ENCODE measurements around the gene HRH2. TPM values are rescaled to one million over a fixed set of nuclear protein-coding genes. Genes with fewer than 3 reads are reported as not detected.

The HRH2 gene
- total and polyA plus RNA-seq, 3 experiments from 2014 or later, result 1.3 to 29.6 (median 28.9) TPM

DNA sequence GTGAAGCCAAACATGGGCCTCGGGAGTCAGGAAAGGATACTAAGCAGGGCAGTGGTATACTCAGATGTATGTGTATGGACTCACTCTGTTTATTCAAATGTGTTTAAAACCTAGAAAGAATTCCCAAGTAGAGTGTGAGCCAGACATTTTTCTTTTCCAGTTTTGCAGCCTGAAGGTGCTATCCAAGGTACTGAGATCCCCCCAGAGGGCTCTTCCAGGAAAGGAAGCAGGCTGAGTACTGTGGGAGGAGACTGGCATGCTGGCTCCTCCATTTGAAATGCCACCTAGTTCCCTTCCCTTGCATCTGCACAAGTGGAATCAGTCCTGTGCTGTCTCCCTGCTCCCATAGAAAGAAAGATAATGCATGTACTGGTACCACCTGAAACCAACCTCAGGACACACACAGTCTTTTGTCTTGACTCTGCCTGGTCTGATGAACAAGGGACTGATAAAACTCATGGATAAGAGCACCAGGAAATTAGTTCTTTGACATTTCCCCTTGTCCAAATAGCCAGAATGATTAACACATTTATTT lies 85.9 kb downstream of the HRH2 start:
- CTCF ChIA-PET, result no interaction called here

DNA sequence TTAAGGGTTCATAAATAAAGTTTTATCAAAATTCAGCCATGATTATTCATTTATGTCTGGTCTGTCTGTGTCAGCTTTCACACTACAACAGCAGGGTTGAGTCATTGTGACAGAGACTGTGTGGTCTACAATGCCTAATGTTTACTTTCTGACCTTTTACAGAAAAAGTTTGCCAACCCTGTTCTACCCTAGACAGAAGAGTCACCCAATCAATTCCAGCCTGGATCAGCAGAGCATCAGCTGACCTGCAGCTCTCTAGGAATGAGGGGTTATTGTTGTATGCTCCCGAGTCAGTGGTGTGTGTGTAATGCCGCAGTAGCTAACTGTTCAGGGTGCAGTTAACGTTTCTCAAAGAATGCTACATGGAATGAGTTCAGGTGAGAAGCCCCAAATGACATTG lies 87.3 kb downstream of the HRH2 start:
- Histone ChIP-seq H3K4me3 (ENCODE audit: low read length) (no peak overlapping the region), H3K27ac (ENCODE audit: low read depth, low read length) (no peak overlapping the region), H3K36me3 (ENCODE audit: insufficient read depth, low read length) (no peaks in the 10 kb centered on the region), H3K9me3 (ENCODE audit: low read length) (no peaks in the 10 kb centered on the region), H3K4me1 (ENCODE audit: insufficient read depth, low read length) (no peaks in the 10 kb centered on the region), H3K27me3 (ENCODE audit: insufficient read depth, low read length, poor library complexity, severe bottlenecking) (no peaks in the 10 kb centered on the region)
- no peaks in the 10 kb centered on the region for H3K9me3 Mint-ChIP-seq
- no peak overlapping the region for H3K27ac Mint-ChIP-seq
- peaks cover 16 to 68% of the 10 kb centered on the region in 2 donors for H3K27me3 Mint-ChIP-seq
- peaks cover 0 to 2% (median 0%) of the 10 kb centered on the region in 3 donors for H3K4me1 Mint-ChIP-seq
- ChIA-PET POLR2A (no interaction called here), CTCF (interaction anchor here (0.7 to 1.7 kb wide), 2 partner anchors 15 to 175 kb away, joined by 3 to 4 read pairs; no protein-coding TSS in a partner anchor)
- H3K4me3 Mint-ChIP-seq, result no peak overlapping the region
- H3K36me3 Mint-ChIP-seq, result no peaks in the 10 kb centered on the region
- no peak for DNase-seq

More for the DNA sequence above, 85.9 kb downstream of the HRH2 start:
- H3K9me3 ChIP-seq (ENCODE audit: low read length), result no peaks in the 10 kb centered on the region
- no peak overlapping the region for H3K27ac ChIP-seq (ENCODE audit: low read depth, low read length)
- H3K27ac Mint-ChIP-seq, result no peak overlapping the region
- H3K36me3 ChIP-seq (ENCODE audit: insufficient read depth, low read length), result no peaks in the 10 kb centered on the region
- H3K27me3 ChIP-seq (ENCODE audit: insufficient read depth, low read length, poor library complexity, severe bottlenecking), result no peaks in the 10 kb centered on the region
- POLR2A ChIA-PET, result no interaction called here
- H3K9me3 Mint-ChIP-seq, result no peaks in the 10 kb centered on the region
- H3K4me1 ChIP-seq (ENCODE audit: insufficient read depth, low read length), result no peaks in the 10 kb centered on the region
- H3K27me3 Mint-ChIP-seq, result peaks cover 21 to 68% of the 10 kb centered on the region in 2 donors
- DNase-seq, result no peak
- H3K4me3 ChIP-seq (ENCODE audit: low read length), result no peak overlapping the region
- H3K4me3 Mint-ChIP-seq, result no peak overlapping the region
- no peaks in the 10 kb centered on the region for H3K36me3 Mint-ChIP-seq
- peaks cover 0 to 2% (median 0%) of the 10 kb centered on the region in 3 donors for H3K4me1 Mint-ChIP-seq

DNA sequence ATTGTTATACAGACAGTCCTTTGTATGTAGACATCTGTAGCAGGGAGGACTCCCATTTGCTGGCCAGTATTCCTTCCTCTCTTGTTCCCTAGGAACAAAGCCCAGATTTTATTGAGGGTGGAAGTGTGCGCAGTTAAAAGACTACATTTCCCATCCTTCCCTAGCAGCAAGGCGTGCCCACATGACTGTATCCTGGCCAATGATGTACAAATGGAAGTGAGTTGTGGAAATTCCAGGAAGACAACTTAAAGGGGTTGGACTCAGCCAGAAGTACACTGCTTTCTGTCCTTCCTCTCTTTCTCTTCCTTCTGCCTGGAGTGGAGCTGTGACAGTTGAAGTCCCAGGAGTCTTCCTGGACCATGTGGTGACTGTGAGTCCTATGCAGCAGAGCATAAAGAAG lies 89.0 kb downstream of the HRH2 start:
- H3K4me1 Mint-ChIP-seq, result peaks cover 0 to 2% (median 0%) of the 10 kb centered on the region in 3 donors
- H3K27ac ChIP-seq (ENCODE audit: low read depth, low read length), result no peak overlapping the region
- H3K27me3 Mint-ChIP-seq, result peaks cover 21 to 59% of the 10 kb centered on the region in 2 donors
- no peak overlapping the region for H3K27ac Mint-ChIP-seq
- no peaks in the 10 kb centered on the region for H3K4me1 ChIP-seq (ENCODE audit: insufficient read depth, low read length)
- no peak overlapping the region for H3K4me3 Mint-ChIP-seq
- no peaks in the 10 kb centered on the region for H3K36me3 Mint-ChIP-seq
- no peaks in the 10 kb centered on the region for H3K9me3 Mint-ChIP-seq
- no peaks in the 10 kb centered on the region for H3K9me3 ChIP-seq (ENCODE audit: low read length)
- H3K36me3 ChIP-seq (ENCODE audit: insufficient read depth, low read length), result no peaks in the 10 kb centered on the region
- no peaks in the 10 kb centered on the region for H3K27me3 ChIP-seq (ENCODE audit: insufficient read depth, low read length, poor library complexity, severe bottlenecking)
- ChIA-PET POLR2A (no interaction called here), CTCF (interaction anchor here (1.7 kb wide), 1 partner anchor 17 kb away, joined by 4 read pairs; no protein-coding TSS in a partner anchor)
- H3K4me3 ChIP-seq (ENCODE audit: low read length), result no peak overlapping the region
- no peak for DNase-seq

DNA sequence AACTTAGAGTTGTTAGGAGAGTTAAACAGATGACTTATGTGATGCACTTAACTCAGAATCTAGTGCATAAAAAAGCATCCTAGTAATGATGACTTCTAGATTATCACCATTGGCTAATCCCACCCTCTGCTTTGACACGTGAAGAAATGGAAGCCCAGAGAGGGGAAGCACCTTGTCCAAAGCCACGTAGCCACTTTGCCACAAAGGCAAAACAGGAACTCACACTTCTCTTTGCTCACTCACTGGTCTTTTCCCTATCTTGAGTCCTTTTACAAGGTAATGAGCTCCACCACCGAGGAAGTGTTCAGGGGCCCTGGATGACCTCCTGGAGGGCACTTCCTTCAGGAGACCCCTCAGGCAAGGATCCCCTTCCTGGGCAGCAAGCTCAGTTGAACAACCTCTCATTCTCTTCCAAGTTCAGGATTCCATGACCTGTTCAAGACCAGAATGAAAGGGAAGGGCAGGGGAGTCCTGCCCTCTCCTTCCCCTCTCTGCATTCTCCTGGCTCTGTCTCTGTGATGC lies 89.7 kb downstream of the HRH2 start:
- Mint-ChIP-seq H3K9me3 (no peaks in the 10 kb centered on the region), H3K36me3 (no peaks in the 10 kb centered on the region), H3K4me1 (peaks cover 0 to 2% (median 0%) of the 10 kb centered on the region in 3 donors), H3K27me3 (peaks cover 24 to 61% of the 10 kb centered on the region in 2 donors), H3K4me3 (no peak overlapping the region), H3K27ac (no peak overlapping the region)
- no peak for DNase-seq
- no peak overlapping the region for H3K4me3 ChIP-seq (ENCODE audit: low read length)
- CTCF ChIA-PET, result interaction anchor here (1.6 kb wide), 1 partner anchor 18 kb away, joined by 6 read pairs; no protein-coding TSS in a partner anchor
- no peak overlapping the region for H3K27ac ChIP-seq (ENCODE audit: low read depth, low read length)
- no peaks in the 10 kb centered on the region for H3K27me3 ChIP-seq (ENCODE audit: insufficient read depth, low read length, poor library complexity, severe bottlenecking)
- H3K9me3 ChIP-seq (ENCODE audit: low read length), result no peaks in the 10 kb centered on the region
- H3K4me1 ChIP-seq (ENCODE audit: insufficient read depth, low read length), result no peaks in the 10 kb centered on the region
- no peaks in the 10 kb centered on the region for H3K36me3 ChIP-seq (ENCODE audit: insufficient read depth, low read length)
- POLR2A ChIA-PET, result no interaction called here

DNA sequence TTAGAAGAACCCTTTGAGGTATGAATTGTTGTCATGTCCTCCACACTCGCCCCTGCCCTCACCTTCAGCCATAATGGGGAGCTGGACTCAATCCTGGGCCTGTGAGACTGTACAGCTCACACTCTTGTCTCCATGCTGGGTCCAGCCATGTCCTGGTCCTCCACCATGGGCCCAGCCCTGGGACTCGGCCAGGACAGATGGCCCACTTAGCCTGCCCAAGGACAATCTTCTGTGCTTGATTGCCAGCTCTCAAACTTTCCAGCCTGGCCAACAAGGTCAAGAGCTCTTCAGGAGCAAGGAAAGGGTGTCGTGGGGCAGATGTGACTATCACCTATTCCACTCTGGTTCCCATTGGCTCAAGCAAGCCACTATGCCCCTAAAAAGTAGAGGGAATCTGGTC lies 90.8 kb downstream of the HRH2 start:
- ChIA-PET POLR2A (no interaction called here), CTCF (interaction anchor here (1.6 kb wide), 1 partner anchor 19 kb away, joined by 6 read pairs; no protein-coding TSS in a partner anchor)
- no peaks in the 10 kb centered on the region for H3K9me3 Mint-ChIP-seq

DNA sequence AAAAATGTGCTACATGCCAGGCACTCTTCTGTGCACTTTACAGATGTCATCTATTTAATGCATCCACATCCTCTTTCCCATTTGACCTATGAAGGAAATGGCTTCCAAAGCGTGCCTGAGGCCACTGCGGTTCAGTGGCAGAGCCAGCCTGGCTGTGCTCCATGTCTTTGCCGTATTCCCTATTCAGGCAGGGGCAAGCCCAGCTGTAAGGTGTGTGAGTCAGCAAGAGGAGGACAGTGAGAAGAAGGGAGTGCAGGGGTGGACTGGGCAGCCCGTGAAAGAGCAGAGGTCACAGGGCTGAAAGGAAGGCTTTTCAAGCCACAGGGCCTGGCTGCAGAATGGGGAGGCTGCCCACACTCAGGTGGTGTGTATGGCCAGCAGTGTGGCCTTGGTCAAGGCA lies 91.7 kb downstream of the HRH2 start:
- H3K4me1 Mint-ChIP-seq, result peaks cover 0 to 2% (median 0%) of the 10 kb centered on the region in 3 donors
- ChIA-PET CTCF (interaction anchor here (1.5 to 1.6 kb wide), 2 partner anchors 20 to 216 kb away, joined by 4 to 6 read pairs; no protein-coding TSS in a partner anchor), POLR2A (no interaction called here)
- DNase-seq, result no peak
- Histone ChIP-seq H3K36me3 (ENCODE audit: insufficient read depth, low read length) (no peaks in the 10 kb centered on the region), H3K4me1 (ENCODE audit: insufficient read depth, low read length) (no peaks in the 10 kb centered on the region), H3K27ac (ENCODE audit: low read depth, low read length) (no peak overlapping the region), H3K9me3 (ENCODE audit: low read length) (no peaks in the 10 kb centered on the region), H3K4me3 (ENCODE audit: low read length) (no peak overlapping the region), H3K27me3 (ENCODE audit: insufficient read depth, low read length, poor library complexity, severe bottlenecking) (no peaks in the 10 kb centered on the region)
- no peaks in the 10 kb centered on the region for H3K9me3 Mint-ChIP-seq
- H3K4me3 Mint-ChIP-seq, result no peak overlapping the region
- peaks cover 25 to 68% of the 10 kb centered on the region in 2 donors for H3K27me3 Mint-ChIP-seq
- H3K27ac Mint-ChIP-seq, result no peak overlapping the region
- H3K36me3 Mint-ChIP-seq, result no peaks in the 10 kb centered on the region

More for the DNA sequence above, 90.8 kb downstream of the HRH2 start:
- Histone ChIP-seq H3K27ac (ENCODE audit: low read depth, low read length) (no peak overlapping the region), H3K36me3 (ENCODE audit: insufficient read depth, low read length) (no peaks in the 10 kb centered on the region), H3K4me1 (ENCODE audit: insufficient read depth, low read length) (no peaks in the 10 kb centered on the region), H3K4me3 (ENCODE audit: low read length) (no peak overlapping the region), H3K9me3 (ENCODE audit: low read length) (no peaks in the 10 kb centered on the region), H3K27me3 (ENCODE audit: insufficient read depth, low read length, poor library complexity, severe bottlenecking) (no peaks in the 10 kb centered on the region)
- Mint-ChIP-seq H3K4me1 (peaks cover 0 to 2% (median 0%) of the 10 kb centered on the region in 3 donors), H3K27me3 (peaks cover 21 to 62% of the 10 kb centered on the region in 2 donors), H3K36me3 (no peaks in the 10 kb centered on the region), H3K27ac (no peak overlapping the region), H3K4me3 (no peak overlapping the region)
- no peak for DNase-seq

DNA sequence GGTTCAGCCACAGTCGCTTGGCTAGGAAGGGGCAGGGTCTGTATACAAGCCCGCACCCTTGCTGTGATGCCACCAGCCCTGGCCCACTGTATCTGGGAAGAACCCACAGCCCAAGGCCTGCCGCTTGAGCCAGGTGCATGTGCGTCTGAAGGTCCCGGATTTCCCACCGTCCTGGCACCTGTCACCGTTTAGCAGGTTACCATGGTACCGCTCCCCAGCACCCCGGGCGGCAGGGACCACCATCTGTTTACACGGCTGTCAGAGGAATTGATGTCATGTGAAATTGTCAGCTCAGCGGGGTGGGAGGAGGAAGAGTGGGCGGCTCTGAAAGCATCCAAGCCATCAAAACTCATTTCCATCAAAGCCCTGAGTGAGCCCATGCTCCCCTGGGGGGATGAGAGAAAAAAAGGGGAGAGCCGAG lies 92.7 kb downstream of the HRH2 start:
- POLR2A ChIA-PET, result no interaction called here
- Mint-ChIP-seq H3K36me3 (no peaks in the 10 kb centered on the region), H3K4me1 (peaks cover 0 to 2% (median 0%) of the 10 kb centered on the region in 3 donors), H3K27ac (no peak overlapping the region), H3K9me3 (peaks cover 0 to 2% (median 0%) of the 10 kb centered on the region in 5 donors), H3K27me3 (peaks cover 26 to 71% of the 10 kb centered on the region in 2 donors), H3K4me3 (no peak overlapping the region)
- H3K9me3 ChIP-seq (ENCODE audit: low read length), result no peaks in the 10 kb centered on the region
- H3K4me3 ChIP-seq (ENCODE audit: low read length), result no peak overlapping the region
- H3K4me1 ChIP-seq (ENCODE audit: insufficient read depth, low read length), result no peaks in the 10 kb centered on the region
- DNase-seq, result no peak
- CTCF ChIA-PET, result interaction anchor here (1.5 kb wide), 1 partner anchor 217 kb away, joined by 4 read pairs; no protein-coding TSS in a partner anchor
- no peaks in the 10 kb centered on the region for H3K36me3 ChIP-seq (ENCODE audit: insufficient read depth, low read length)
- H3K27me3 ChIP-seq (ENCODE audit: insufficient read depth, low read length, poor library complexity, severe bottlenecking), result no peaks in the 10 kb centered on the region
- no peak overlapping the region for H3K27ac ChIP-seq (ENCODE audit: low read depth, low read length)

DNA sequence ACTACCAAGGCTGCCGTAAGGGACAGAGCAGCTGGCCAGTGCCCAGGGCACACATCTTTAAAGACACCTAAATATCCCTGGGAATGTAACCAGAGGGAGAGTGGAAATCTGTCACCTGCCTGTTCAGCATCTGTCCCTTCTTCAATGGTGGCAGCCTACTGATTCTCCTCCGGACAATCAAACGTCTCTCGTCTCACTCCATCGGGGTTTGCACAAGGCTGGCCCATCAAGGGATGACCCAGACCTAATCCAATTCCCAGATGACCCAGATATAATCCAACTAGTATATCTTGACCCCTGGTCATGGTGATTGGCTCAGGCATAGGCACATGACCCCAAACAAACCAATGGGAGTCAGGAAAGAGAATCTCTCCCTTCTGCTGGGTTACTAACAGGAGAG lies 93.5 kb downstream of the HRH2 start:
- Histone ChIP-seq H3K27me3 (ENCODE audit: insufficient read depth, low read length, poor library complexity, severe bottlenecking) (no peaks in the 10 kb centered on the region), H3K9me3 (ENCODE audit: low read length) (no peaks in the 10 kb centered on the region), H3K36me3 (ENCODE audit: insufficient read depth, low read length) (no peaks in the 10 kb centered on the region), H3K27ac (ENCODE audit: low read depth, low read length) (no peak overlapping the region), H3K4me3 (ENCODE audit: low read length) (no peak overlapping the region), H3K4me1 (ENCODE audit: insufficient read depth, low read length) (no peaks in the 10 kb centered on the region)
- ChIA-PET CTCF (no interaction called here), POLR2A (no interaction called here)
- H3K9me3 Mint-ChIP-seq, result peaks cover 0 to 2% (median 0%) of the 10 kb centered on the region in 5 donors
- no peak for DNase-seq
- H3K27me3 Mint-ChIP-seq, result peaks cover 29 to 73% of the 10 kb centered on the region in 2 donors
- no peaks in the 10 kb centered on the region for H3K36me3 Mint-ChIP-seq
- H3K4me3 Mint-ChIP-seq, result no peak overlapping the region
- H3K4me1 Mint-ChIP-seq, result peaks cover 0 to 2% (median 0%) of the 10 kb centered on the region in 3 donors
- no peak overlapping the region for H3K27ac Mint-ChIP-seq

Data from CD8-positive, alpha-beta memory T cell (primary cell).